T-helper 2 cell (primary cell): ENCODE measurements around the gene FANCI.

ENCODE experiments used
- DNase-seq, 5 experiments: peaks; one replicate each; pipeline versions ENCODE4 v3.0.0 to v3.0.0-alpha.2; 2012 to 2022
- total RNA-seq, 2 donors: gene quantifications; one replicate each; lab custom pipeline; 2026; lab: John Stamatoyannopoulos, UW

FANCI gene
- 9.4 to 28.0 reads per million in 2 donors for total RNA-seq

DNA sequence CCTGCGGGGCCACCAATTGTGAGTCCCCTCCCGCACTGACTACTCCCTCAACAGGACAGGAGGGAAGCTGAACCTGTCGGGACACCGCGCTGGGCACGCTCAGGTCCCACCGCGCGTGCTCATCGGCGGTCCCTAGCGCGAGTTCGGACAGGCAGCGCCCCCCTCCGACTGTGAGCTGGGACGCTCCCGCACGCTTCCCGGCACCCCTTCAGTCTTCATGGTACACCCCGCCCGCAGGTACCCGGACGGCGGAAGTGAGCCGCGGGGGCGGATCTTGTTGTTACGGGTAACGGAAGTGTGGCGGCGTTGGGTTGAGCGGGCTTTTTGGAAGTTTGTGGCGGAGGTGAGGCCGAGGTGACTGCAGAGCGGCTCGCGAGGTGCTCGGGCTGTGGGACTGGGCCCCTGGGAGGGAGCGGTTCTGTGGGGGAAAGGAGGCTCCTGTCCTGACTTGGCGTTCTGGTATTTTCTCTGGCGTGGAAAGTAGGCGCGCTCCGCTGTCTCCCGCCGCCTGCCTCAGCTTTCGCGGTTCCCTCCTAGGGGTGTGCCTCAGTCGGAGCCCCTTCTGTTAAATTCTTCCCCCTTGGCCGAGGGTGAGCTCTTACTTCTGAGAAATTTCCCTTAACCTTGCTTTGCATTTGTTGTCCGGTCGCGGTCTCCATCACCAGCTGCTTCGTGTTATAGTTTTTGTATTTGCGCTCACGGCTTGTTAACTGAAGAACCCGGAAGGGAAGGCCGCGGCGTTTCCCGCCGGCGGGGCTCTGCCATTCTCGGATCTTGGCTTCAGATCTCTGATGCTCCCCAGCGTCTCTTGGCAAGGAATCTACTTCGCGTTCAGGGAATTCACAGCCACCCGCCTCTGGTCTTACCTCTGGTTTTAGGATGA, at the start of gene FANCI:
Gene FANCI, plus strand, starts transcription at position 289 of the 883 bp plus-strand sequence. CDS start 3,669 bp downstream, outside the sequence.
- DNase-seq = peak; percentile 85 to 96 (median 92)

DNA sequence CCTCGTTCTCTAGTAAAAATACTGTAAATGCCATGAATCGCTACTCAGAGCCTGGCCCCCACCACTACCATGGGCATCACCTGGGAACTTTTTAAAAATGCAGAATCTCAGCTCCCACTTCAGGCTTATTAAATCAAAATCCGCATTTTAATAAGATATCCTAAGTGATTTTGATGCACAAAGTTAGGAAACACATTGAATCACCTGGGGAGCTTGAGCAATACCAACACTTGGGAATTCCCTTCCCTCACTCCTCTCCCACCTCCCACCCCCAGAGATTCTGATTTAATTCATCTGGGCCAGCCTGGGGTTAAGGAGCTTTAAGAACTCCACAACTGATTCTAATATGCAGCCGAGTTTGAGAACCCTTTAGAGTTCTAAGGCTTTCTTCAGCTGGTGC, 49.2 kb upstream of the FANCI start:
- DNase-seq = no peak

DNA sequence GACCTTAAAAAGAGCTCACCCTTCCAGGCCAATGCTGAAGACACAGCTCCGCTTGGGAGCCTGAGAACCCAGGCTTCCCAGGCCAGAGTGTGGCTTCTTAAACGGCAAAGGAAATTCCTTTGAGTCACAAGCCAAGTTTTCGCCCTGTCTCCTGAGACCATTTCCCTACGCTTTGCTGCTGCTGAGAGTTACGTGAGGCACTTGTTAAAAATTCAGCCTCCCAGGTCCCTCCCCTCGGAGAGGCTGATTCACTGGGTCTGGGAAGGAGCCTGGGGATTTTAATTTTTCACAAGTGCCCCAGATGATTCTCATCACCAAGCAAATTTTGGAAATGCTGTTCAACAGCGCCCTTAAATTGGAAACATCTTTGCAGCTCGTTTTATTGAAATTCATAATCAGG, 47.9 kb upstream of the FANCI start:
- no peak for DNase-seq

DNA sequence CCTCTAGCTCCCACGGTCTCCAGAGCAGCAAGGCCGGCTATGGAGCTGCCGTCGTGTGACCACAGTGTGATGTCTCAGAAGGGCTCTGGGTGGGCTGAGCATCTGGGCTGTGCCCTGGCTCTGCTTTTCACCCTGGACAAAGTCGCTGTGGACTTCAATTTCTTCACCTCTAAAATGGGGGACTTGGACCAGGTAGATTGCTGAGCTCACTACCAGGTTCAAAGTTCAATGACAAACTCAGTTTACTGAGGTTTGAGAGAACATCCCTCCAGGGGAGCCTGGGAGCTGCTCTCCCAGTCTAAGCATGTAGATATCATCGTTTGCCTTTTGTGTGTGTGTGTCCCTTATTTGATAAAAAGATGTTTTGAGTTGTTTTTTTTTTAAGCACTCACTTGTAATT, 47.5 kb upstream of the FANCI start:
- DNase-seq = no peak

DNA sequence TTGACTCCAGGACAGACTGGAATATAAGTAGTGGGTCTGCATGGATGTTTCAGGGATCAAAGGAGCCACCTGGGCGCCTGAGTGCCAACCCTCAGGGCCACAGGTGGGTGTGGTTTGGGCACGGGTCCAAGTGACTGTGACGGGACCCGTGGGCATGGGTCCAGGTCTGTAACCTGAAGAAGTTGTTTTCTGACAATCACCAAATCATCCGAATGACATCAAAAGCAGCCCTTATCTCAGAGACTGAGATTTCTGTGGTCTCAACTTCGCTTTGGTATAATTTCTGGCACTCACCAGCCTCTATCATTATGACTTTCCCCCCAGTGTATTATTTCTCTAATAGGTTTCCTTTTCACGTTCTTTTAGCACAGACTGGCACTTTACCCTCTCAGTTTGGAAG, 46.8 kb upstream of the FANCI start:
- DNase-seq = peak in 2 of 5 experiments; percentile 51 to 94

DNA sequence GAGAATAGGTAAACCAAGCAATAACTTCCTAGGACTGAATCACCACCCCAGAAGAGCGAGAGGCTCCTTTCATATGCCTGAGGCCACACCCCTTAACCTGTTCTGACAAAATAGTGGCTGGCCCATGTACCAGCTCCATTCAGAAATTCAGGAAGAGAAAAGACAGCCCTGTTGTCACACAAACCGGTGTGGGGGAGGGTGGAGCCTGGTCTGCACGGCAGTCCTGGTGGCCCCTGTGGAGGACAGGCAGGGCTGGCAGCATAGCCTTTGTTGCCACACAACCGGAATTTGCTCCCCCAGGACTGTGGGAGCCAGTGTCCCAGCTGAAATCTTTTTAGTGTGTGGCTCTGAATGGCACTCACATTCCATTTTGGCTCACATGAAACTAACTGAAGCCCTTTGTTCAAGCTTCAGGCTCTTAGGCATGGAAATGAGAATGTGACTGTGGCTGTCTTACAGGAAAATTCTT, 46.2 kb upstream of the FANCI start:
- peak in 1 of 5 experiments; percentile 82 for DNase-seq

DNA sequence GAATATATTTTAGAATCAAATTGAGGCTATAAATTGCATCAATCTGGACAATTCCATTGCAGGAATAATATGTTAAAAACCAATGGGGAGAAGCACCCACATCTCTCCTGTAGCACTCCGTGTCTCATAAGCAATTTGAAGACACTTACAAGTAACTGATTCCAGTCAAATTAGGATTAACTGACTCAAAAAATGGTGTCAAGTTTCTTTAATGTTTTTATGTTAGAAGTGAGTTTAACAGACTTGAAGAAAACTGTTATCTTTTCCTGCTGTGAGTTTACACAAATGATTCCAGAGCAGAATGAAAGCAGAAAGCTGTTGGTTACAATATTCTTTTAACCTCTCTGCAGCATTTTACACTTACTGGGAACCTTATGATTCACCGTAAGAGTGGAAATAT, 45.6 kb upstream of the FANCI start:
- DNase-seq = peak in 1 of 5 experiments; percentile 35

DNA sequence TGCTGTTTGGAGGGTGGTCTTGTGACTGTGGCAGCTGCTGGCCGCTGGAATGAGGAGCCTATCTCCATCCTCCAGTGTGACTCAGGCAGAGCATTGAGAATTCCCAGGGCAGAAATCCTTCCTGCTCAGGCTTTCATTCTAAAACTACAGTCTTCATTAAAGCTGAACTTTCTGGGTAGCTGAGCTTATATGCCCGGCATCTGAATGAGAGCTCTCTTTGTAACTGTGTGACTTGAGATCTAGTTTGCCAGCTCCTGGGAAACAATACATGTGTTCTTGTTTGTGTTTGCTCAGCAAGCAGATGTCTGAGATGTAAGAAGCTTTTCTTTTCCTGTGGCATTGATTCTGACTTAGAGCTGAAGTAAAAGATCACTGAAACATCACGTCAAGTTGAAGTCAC, 44.8 kb upstream of the FANCI start:
- peak in 1 of 5 experiments; percentile 32 for DNase-seq

DNA sequence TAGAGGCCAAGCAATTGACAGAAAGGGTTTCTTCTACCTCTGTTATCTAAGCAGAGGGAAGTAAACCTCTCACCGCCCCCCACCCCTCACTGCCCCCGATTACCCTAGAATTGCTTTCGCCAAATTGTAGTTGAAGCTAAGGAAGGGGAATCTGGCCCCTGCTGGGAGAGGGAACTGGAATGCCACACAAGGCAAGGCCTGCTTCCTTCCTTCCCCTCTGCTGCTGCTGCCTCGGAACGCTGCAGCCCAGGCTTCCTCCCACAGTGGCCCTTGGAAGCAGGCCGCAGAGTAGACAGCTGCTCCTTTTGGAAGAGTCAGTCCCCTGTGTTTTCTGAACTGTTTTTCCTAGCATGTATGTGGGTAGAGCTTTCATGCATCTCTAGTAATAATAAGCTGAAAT, 44.0 kb upstream of the FANCI start:
- no peak for DNase-seq

DNA sequence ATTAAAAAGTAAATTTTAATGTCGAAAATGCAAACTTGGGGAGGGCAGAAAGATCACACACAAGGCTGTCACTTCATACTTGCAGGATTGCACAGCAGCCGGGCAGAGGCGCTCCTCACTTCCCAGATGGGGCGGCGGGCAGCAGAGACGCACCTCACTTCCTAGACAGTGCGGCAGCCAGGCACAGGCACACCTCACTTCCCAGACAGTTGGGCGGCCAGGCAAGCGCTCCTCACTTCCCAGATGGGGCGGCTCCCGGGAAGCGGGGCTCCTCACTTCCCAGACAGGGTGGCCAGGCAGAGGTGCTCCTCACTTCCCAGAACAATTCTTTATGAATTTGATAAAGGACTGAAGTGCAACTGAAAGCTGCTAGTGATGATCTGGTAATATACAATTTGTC, 43.6 kb upstream of the FANCI start:
- no peak for DNase-seq

DNA sequence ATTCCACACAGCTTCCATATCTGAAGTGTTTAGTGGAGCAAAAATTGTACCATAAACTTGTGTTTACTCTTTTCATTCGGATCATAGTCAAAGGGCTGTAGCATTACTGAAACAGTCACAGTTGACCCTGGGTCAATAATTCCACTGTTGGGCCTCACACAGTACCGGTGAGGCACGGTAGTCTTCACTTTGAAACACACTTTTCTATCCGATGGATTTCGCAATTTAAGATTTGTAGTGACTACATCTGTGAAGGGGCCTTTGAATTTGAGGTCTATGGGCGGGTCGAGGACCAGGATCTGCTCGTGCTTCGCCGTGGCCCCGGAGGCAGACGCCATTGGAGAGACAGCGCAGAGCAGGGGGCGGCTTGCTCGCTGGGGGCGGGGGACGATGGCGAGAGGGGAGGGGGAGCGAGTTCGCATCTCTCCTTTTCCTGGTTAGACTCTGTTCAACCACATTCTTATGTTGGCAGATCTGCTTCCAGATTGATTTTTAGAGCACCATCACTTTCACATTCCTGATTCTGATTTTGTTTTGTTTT, 42.2 kb upstream of the FANCI start:
- DNase-seq = no peak

DNA sequence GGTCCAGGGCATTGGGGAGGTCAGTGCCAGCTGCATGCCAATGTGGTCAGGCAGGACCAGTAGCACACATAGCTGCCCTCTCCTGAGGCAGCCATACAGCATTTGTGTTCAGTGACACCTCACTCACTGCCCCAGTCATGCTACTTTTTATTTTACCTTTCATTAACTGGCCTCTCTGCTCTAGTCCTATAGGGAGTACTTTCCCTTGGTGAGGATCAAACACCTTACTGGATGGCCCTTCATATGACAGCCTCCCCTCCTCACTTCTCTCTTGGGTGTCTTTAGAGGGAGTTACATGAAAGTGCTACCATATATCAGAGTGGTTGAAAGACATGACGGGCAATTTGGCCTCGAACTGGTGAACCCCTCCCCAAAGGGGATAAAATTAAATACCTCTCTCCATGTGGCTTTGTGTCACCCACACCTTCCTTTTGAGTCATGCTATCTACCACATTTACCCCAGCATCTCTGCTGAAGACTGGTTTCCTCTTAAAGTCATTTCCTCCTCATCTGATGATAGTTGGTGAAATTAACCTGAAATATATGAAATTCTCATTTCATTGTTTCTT, 40.0 kb upstream of the FANCI start:
- DNase-seq = peak in 1 of 5 experiments; percentile 94

DNA sequence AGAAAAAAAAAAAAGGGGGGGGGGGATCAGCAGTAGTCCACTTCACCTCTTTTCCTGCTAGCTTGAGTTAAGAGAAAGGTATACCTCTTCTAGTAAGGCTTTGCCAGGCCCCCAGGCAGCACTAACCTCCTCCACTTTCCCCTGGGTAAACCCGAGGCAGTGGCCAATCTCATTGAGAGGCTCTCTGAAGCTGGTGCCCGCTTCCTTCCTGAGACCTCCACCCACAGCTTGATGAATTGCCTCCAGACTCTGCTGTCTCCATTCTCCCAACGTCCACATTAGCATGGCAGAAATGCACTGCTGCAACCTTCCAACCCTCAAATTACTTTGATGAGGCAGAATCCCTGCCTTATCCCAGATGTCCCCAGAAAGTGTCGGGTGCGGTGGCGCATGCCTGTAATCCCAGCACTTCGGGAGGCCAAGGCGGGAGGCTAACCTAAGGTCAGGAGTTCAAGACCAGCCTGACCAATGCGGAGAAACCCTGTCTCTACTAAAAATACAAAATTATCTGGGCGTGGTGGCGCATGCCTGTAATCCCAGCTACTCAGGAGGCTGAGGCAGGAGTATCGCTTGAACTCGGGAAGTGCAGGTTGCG, 37.7 kb upstream of the FANCI start:
- peak in 1 of 5 experiments; percentile 44 for DNase-seq

DNA sequence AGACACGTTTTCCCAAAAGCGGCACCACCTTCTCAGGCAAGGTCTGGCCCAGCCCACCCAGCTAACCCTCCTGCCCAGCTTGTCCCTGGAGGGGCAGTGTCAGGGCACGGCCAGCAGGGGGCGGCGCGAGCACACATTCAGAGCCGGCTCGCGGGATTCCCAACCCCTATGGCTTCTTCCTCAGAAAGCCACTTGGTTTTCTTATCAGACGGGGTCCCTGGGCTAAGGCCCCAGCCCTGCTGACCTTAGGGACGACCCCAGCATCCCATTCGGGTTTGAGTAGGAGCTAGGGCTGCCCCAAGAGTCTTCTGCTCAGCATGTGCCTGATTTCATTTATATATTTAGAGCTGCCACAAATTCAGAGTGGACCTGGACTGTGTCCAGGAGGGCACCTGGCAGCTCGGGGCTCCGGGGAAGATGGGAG, 36.9 kb upstream of the FANCI start:
- DNase-seq = peak; percentile 42 to 66 (median 61)

DNA sequence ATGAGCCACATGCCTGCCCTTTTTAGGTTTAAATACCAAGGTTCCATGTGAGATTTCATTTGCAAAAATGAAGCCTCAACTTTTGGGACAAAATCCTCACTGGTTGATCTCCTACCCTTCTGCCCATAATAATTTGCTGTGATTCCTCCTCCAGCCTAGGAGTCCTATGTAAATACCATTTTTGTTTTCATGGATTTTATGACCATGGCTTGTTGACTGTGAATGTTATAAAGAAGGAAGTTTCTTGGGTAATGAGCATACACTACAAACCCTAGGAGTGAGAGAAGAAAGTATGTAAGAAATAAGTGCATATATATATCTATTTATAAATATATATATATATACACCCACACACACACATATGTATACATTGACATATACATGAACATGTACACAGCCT, 35.5 kb upstream of the FANCI start:
- DNase-seq = no peak

DNA sequence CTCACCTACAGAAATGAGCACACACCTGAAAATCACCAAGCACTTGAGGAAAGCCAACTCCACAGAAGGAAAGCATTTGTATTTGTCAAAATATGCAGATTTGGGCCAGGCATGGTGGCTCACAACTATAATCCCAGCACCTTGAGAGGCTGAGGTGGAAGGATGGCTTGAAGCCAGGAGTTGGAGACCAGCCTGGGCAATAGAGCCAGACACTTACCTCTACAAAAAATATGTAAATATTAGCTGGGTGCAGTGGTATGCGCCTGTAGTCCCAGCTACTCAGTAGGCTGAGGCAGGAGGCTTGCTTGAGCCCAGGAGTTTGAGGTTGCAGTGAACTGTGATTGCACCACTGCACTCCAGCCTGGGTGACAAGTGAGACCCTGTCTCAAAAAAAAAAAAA, 34.7 kb upstream of the FANCI start:
- no peak for DNase-seq

DNA sequence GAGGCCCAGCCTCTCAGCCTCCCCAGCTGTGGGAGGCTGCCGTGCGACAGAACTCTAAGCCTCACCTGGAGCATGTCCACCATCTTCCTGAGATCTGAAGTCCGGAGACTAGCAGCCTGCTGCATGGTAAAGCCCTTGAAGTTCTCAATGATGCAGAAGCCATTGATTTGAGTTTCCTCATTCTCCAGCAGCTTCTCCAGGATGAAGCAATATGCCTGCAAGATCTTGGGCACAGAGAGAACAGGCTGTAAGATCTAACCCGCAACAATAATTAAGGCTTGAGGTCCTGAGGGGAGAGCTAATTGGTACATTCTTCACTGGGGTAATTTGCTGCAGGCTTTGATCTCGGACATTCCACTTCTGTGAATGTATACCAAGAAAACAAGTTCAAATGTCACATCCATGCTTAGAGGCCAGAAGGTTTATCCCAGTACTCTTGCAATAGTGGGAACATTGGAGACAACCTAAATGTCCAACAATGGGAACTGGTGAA, 32.1 kb upstream of the FANCI start:
- no peak for DNase-seq

DNA sequence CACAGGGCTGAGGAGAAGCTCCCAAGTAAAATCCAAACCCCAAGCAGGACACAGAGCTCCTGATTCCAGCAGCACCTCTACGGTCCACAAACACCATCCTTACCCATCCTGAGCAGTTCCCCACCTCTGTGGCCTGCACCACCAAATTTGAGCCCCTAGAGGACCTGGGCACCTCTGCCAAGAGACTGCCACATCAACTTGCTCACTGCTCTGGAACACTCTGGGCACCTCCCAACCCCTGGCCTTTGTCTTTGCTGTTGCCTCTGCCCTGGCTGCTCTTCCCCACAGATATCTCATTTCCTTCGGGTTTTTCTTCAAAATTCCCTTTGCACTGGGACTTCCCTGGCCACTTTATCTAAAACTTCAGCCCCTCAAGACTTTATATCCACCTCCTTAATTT, 28.2 kb upstream of the FANCI start:
- DNase-seq = no peak

DNA sequence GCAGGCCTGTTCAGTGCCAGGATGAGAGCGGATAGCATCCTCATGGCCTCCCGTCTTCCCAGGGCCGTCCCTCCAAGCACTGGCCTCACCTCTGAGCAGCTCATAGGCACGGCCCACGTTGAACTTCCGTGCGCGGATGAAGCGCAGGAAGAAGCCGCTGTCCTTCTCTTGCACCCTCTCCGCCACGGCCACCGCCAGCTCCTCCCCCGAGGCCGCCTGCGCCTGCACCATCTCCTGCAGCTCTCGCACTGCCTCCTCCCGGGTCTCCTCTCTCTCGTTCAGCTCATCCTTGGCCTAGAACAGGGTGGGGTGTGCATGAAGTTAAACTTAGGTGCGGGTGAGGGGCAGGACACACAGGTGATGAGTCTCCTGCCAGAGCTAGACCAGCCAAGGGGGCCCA, 26.7 kb upstream of the FANCI start:
- no peak for DNase-seq

DNA sequence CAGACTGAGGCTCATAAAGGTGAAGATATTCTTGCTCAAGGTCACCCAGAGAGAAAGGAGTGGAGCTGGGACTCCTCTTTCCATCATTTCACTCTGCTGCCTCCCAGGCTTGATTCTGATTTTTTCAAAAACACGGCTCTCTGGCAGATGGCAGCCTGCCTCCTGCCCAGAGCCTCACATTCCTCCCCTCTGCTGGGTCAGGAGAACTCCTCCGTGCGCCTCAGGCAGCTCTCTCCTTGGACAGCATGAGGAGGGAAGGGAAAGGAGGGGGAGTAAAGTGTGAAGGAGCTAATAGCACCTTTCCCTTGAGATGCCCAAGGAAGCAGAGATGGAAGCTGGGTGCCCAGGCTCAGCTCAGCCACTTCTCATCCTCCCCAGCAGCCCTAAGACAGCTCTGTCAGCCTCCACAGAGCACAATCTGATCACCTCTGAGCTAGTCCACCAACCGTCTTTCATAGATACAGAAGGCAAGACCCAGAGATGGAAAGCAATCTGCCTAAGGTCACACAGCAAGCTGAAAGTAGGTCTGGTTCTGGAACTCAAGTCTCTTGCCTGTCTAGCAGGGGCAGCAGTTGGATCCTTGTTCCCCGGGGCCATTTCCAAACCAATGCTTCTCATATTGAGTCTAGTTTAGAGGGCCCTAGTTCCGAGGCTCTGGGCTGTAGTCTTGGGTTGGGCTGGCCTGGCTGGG, 25.9 kb upstream of the FANCI start:
- DNase-seq = no peak

DNA sequence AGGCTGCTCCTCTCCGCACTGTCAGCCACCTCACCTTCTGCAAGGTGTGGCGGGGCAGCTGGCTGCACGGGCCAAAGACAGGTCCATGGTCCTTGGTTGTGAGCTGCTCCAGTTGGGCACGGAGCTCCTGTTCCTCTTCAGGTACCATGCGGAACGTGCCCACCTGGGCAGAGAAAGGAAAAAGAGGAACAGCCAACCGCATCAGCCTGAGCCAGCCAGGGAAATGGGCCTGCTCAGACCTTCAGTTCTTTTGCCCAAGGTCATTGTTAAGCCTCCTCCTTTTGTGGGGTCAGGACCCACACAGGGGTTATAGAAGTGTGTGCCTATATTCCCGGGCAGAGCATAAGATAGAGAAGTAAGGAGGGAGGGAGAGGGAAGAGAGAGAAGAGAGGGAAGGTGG, 25.2 kb upstream of the FANCI start:
- DNase-seq = no peak

DNA sequence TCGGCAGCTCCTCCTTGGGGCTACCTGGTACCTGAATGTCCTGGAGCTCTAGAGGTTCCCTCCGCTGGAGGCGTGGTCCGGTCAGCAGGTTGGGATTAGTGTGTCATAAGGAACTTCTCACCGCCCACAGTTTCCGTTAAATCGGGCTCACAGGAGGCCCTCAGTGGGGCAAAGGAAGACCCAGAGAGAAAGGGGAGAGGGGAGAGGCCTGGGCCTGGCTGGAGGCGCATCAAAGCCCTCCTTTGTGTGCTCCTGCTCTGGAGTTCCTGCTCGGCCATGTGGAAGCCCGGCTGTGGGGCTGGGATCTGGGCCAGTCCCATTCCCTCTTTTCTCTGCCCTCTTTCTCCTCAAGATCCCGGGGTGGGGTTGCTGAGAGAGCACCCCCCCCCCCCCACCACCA, 22.2 kb upstream of the FANCI start, which contains the start of gene RLBP1:
Gene RLBP1, minus strand, starts transcription at position 37 of the 400 bp plus-strand sequence. CDS start 2,604 bp downstream, outside the sequence.
- DNase-seq = no peak
